GM19324 (cell line): ENCODE measurements around the gene C15orf61.

Experiments used
- ATAC-seq: cut with Tn5 transposase; IDR thresholded peaks from one replicate; pipeline ENCODE4 v1.9.1; 2021; ENCODE audit warnings: mild to moderate bottlenecking, moderate library complexity; ENCODE audit not compliant: unreplicated experiment, low FRiP score

Gene C15orf61

GRCh38 chr15:67512933-67513714, 7.8 kb upstream of the C15orf61 start:
- no peak for ATAC-seq

DNA sequence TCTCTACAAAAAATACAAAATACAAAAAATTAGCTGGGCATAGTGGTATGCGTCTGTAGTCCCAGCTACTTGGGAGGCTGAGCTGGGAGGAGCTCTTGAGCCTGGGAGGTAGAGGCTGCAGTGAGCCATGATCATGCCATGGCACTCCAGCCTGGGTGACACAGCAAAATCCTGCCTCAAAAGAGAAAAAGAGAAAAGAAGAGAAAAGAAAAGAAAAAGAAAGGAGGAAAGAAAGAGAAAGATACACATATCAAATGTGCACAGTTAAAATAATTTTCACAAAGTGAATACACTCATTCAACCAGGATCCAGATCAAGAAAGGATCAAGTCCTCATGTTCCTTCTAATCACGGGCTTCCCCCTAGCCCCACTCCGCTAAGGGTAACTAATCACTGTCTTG, 5.8 kb upstream of the C15orf61 start:
- ATAC-seq: no peak

DNA sequence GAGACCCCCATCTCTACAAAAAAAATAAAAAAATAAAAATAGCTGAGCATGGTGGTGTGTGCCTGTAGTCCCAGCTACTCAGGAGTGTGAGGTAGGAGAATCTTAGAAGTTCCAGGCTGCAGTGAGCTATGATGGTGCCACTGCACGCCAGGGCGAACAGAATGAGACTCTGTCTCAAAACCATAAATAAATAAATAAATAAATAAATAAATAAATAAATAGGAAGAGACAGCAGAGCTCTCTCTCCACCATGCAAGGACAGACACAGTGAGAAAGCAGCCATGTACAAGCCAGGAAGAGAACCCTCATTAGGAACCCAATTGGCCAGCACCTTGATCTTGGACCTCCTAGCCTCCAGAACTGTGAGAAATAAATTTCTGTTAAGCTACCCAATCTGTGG, 5.4 kb upstream of the C15orf61 start:
- no peak for ATAC-seq

DNA sequence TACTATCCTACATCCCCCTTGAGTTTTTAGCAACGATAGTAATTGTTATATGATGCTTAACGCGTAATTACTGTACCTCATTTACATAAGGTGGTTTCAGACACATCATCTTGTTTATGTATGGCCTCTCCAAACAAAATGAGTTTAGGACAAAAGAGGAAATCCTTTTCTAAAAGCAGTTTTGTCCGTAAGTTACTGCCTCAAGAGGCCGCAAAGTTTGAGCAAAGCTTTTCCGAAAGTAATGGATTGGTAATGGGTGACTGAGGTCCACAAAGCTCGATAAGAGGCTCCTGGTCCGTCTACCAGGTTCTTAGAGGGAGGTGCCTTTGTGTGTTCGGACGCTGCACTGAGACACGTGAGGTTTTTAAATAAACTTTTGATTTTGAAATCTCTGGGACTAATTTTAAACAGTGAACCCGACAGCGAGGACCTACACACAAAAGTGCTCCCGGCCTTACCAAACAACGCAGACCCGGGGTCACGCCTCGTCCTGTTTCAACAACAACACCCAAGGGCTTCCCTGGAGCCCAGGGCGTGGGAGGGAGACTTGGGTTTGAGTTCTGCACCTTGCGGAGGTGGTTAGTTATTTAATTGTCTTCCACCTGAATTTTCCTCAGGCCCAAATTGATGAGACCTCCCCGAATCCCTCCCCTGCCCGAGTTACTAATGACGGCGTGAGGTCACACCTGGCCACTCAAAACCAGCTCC, 456 bp upstream of the C15orf61 start:
- ATAC-seq: no peak

DNA sequence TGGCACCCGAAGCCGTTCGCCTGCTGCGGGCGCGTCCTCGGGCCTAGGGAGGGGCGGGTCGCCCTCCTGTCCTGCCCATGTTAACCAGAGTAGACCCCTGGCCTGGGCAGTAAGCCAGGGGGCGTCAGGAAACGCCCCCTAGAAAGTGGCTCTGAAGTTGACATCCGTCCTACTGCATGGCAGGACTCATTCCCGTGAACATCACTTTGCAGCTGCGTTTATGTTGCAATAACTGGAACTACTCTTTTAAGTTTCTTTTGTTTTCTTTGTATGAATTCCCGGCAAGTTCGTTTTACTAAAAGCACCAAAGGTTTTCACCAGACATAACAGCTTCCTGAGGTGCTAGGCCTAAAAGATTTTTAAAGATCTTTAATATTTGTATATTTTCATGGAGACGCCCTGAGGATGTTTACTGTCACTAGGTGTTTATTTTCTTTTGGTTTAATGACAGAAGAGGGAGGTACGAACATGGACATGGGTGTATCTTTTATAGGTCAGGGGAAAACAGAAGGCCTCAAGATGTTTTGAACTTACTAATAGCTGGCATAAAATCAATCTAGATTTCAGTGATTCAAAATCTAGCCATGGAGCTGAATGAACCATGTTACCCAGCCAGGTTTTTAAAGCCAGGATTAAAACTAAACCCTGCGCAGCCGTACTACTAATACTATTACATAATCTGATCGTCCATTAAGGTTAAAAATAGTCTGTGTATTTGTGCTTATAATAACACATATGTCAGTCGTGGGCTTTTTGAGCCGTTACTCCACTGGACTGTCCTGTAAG, 1.0 kb downstream of the C15orf61 start:
- ATAC-seq: no peak

DNA sequence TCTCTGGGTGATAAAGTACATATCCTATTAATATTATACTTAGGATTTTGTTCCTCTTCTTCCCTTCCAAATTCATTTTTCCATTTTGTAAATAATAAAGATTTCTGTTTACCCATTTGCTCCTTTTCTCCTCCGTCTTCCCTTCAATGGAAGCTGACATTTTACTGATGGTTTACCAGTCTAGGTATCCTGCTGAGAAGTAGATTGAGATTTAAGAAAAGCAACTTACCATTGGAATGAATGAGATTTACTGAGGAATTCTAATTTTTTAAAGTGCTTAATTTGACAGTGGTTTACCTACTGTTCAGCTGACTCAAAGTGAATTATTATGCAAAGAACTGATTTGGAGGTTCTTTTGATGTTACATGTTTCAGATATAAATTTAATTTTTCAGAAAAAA, 2.4 kb downstream of the C15orf61 start:
- ATAC-seq: no peak

DNA sequence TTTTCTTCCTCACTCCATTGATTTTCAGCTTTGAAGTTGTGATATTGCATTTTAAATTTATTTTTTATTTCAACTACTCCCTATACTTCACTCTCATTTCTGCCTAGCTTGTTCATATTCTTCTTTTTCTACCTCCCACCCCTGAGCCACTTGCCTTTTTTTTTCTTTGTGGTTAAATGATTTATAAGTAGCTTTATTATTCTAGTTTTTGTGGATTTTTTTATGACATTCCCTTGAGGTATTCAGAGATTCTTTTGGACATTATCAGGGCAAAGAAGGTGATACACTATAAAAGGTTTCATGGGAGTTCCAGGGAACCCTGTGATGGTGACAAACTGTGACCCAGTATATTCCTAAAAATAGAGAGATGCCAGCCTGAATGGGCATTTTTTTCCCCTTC, 3.3 kb downstream of the C15orf61 start:
- ATAC-seq: no peak

GRCh38 chr15:67528513-67528912, 7.6 kb downstream of the C15orf61 start:
- no peak for ATAC-seq

GRCh38 chr15:67531379-67531914, 10.5 kb downstream of the C15orf61 start:
- ATAC-seq: no peak

DNA sequence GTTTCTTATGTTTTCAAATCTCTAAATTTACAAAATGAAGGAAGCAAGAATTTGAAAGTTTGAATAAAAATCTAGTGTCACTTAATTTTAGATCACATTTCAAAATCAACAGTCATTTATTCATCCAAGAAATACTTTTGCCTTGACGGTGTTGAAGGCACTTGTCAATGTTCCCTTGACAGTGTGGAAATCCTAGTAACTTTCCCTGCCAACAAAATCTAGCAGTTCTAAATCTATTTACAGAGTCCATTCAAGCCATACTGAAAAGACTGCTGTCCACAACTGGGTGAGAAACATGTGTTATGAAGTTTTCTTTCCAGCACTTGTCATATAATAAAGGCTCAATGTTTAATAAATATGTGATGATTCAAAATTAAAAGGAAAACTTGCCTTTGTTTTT, 12.9 kb downstream of the C15orf61 start:
- no peak for ATAC-seq

- ATAC-seq: no peak
Observed at GRCh38 chr15:67534360-67534759, 13.4 kb downstream of the C15orf61 start.

GRCh38 chr15:67537771-67538170, 16.8 kb downstream of the C15orf61 start:
- no peak for ATAC-seq

- peak; percentile 53 for ATAC-seq
Observed at GRCh38 chr15:67542420-67543347, 21.8 kb downstream of the C15orf61 start, which contains the start of gene MAP2K5. Gene MAP2K5, plus strand, starts transcription at chr15:67542703. Its CDS starts 633 bp downstream, at chr15:67543336.

DNA sequence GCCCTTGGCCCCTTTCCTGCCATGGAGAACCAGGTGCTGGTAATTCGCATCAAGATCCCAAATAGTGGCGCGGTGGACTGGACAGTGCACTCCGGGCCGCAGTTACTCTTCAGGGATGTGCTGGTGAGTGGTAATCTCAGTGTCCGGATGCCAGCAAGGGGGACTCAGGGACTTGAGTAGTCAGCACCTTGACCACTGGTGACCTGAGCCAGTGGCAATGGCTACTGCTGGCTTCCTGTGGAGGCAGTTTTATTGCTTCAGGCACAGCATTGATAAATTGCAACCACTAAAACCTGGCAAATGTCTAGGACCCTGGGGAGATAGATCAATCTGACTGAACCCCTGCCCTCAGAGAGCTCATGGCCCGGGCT, 22.4 kb downstream of the C15orf61 start:
- ATAC-seq: no peak

DNA sequence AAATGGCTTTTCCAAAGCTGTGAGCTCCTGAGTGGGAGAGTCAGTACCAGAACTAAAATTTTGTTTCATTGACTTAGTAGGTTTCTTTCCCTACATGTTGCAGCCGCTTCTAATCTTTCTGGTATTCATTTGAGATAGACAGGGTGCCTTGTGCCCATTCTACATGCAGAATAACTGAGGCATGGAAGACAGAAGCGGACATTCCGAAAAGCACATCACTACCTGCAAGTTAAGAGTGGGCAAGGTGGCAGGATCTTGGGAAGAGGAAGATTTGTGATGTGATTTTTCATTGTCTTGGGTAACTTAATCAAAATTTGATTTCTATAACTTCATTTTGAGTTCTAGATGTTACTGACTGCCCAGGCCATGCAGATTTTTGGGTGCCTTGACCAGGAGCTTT, 23.5 kb downstream of the C15orf61 start:
- no peak for ATAC-seq

- ATAC-seq: no peak
Observed at GRCh38 chr15:67545864-67546263, 24.9 kb downstream of the C15orf61 start.

DNA sequence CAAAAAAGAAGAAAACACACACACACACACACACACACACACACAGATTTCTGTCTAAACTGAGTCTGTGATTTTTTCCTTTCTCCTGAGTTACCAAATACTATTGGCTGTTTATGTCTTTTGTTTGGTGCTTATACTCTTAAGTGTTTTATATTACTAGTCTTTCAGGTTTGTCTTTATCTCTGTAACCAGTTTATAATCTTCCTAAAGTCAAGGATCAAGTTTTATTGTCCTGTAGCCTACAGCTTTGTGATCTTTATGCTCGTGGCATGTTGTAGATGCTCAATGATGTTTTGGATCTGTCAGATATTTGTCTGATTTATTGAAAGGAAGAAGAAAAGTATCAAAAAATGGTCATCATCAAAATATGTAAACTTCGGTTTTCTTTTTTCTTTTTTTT, 26.1 kb downstream of the C15orf61 start:
- ATAC-seq: no peak

GRCh38 chr15:67547836-67548235, 26.9 kb downstream of the C15orf61 start:
- ATAC-seq: no peak

- no peak for ATAC-seq
Observed at GRCh38 chr15:67548236-67548852, 27.4 kb downstream of the C15orf61 start.
